ENCODE data around the gene RABL2B. TPM values are rescaled to one million over a fixed set of nuclear protein-coding genes. Genes with fewer than 3 reads are reported as not detected.

RABL2B gene
- total RNA-seq, 3 donors from 2014 or later (not counting 1 experiment from before 2014, with no cell fraction given) = 56.3 to 61.5 (median 58.5) TPM

GRCh38 chr22:50725597-50725996 is 57.8 kb downstream of the RABL2B start:
- 88% methylated on average over 7 of the region's 7 CpGs for WGBS (ENCODE audit: insufficient coverage)
- no peaks in the 10 kb centered on the region for H3K4me1 ChIP-seq (ENCODE audit: control insufficient read depth, insufficient read depth, low read length)
- Mint-ChIP-seq H3K4me3 (no peak overlapping the region), H3K27me3 (ENCODE audit: low read depth in 2 of 2) (no peaks in the 10 kb centered on the region), H3K9me3 (no peaks in the 10 kb centered on the region), H3K36me3 (no peaks in the 10 kb centered on the region), H3K27ac (no peak overlapping the region), H3K4me1 (no peaks in the 10 kb centered on the region)
- no peak for ATAC-seq
- no peak overlapping the region for H3K27ac ChIP-seq (ENCODE audit: low read length)
- no peak for DNase-seq
- H3K4me3 ChIP-seq (ENCODE audit: low read length) = no peak overlapping the region
- TF ChIP-seq, protein P1, sequence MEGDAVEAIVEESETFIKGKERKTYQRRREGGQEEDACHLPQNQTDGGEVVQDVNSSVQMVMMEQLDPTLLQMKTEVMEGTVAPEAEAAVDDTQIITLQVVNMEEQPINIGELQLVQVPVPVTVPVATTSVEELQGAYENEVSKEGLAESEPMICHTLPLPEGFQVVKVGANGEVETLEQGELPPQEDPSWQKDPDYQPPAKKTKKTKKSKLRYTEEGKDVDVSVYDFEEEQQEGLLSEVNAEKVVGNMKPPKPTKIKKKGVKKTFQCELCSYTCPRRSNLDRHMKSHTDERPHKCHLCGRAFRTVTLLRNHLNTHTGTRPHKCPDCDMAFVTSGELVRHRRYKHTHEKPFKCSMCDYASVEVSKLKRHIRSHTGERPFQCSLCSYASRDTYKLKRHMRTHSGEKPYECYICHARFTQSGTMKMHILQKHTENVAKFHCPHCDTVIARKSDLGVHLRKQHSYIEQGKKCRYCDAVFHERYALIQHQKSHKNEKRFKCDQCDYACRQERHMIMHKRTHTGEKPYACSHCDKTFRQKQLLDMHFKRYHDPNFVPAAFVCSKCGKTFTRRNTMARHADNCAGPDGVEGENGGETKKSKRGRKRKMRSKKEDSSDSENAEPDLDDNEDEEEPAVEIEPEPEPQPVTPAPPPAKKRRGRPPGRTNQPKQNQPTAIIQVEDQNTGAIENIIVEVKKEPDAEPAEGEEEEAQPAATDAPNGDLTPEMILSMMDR (IDR thresholded peaks at IDR 0.05) = no peak
- H3K36me3 ChIP-seq (ENCODE audit: control insufficient read depth, insufficient read depth, low read length) = no peaks in the 10 kb centered on the region
- H3K9me3 ChIP-seq (ENCODE audit: control insufficient read depth, insufficient read depth, low read length) = no peaks in the 10 kb centered on the region
- H3K27me3 ChIP-seq (ENCODE audit: control insufficient read depth, insufficient read depth, low read length) = no peaks in the 10 kb centered on the region
- intact Hi-C loops (cut with micrococcal nuclease) = no loop called here

DNA sequence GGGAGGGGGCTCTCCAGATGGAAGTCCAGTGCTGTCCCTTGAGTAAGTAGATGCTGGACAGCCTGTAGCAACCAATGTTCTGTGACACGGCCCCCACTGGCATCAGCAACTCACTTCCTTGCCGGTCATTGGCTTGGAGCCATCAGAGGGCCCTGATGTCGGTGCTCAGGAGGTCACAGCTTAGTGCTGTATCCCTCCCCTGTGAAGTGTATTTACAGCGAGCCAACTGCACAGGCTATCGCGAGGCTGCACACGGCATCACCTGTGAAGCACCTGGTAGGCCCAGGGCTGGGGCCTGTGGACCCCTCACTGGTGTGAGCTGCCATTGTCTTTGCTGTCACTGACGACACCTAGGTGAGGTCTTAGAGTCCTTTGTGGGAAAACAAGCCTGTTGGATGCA is 58.8 kb downstream of the RABL2B start:
- Mint-ChIP-seq H3K36me3 (no peaks in the 10 kb centered on the region), H3K27ac (no peak overlapping the region), H3K4me1 (no peaks in the 10 kb centered on the region), H3K4me3 (no peak overlapping the region), H3K9me3 (no peaks in the 10 kb centered on the region), H3K27me3 (ENCODE audit: low read depth in 2 of 2) (no peaks in the 10 kb centered on the region)
- Histone ChIP-seq H3K27ac (ENCODE audit: low read length) (no peak overlapping the region), H3K36me3 (ENCODE audit: control insufficient read depth, insufficient read depth, low read length) (no peaks in the 10 kb centered on the region), H3K4me1 (ENCODE audit: control insufficient read depth, insufficient read depth, low read length) (no peaks in the 10 kb centered on the region), H3K27me3 (ENCODE audit: control insufficient read depth, insufficient read depth, low read length) (no peaks in the 10 kb centered on the region), H3K4me3 (ENCODE audit: low read length) (no peak overlapping the region), H3K9me3 (ENCODE audit: control insufficient read depth, insufficient read depth, low read length) (no peaks in the 10 kb centered on the region)
- ATAC-seq (no peak), DNase-seq (no peak)
- TF ChIP-seq, protein P1 (IDR thresholded peaks at IDR 0.05) = no peak
- intact Hi-C loops (cut with micrococcal nuclease) = no loop called here
- 93% methylated on average over 8 of the region's 8 CpGs for WGBS (ENCODE audit: insufficient coverage)

- Mint-ChIP-seq H3K27me3 (ENCODE audit: low read depth in 2 of 2) (no peaks in the 10 kb centered on the region), H3K27ac (no peak overlapping the region), H3K4me3 (no peak overlapping the region), H3K9me3 (no peaks in the 10 kb centered on the region), H3K4me1 (no peaks in the 10 kb centered on the region), H3K36me3 (no peaks in the 10 kb centered on the region)
- H3K27ac ChIP-seq (ENCODE audit: low read length) = no peak overlapping the region
- no peaks in the 10 kb centered on the region for H3K27me3 ChIP-seq (ENCODE audit: control insufficient read depth, insufficient read depth, low read length)
- H3K4me1 ChIP-seq (ENCODE audit: control insufficient read depth, insufficient read depth, low read length) = no peaks in the 10 kb centered on the region
- H3K9me3 ChIP-seq (ENCODE audit: control insufficient read depth, insufficient read depth, low read length) = no peaks in the 10 kb centered on the region
- H3K4me3 ChIP-seq (ENCODE audit: low read length) = no peak overlapping the region
- TF ChIP-seq, protein P1 (IDR thresholded peaks at IDR 0.05) = no peak
- WGBS (ENCODE audit: insufficient coverage) = 68% methylated on average over 7 of the region's 7 CpGs
- ATAC-seq (no peak), DNase-seq (no peak)
- no peaks in the 10 kb centered on the region for H3K36me3 ChIP-seq (ENCODE audit: control insufficient read depth, insufficient read depth, low read length)
- intact Hi-C loops (cut with micrococcal nuclease) = no loop called here
Measured at GRCh38 chr22:50723991-50724390, 59.4 kb downstream of the RABL2B start.

DNA sequence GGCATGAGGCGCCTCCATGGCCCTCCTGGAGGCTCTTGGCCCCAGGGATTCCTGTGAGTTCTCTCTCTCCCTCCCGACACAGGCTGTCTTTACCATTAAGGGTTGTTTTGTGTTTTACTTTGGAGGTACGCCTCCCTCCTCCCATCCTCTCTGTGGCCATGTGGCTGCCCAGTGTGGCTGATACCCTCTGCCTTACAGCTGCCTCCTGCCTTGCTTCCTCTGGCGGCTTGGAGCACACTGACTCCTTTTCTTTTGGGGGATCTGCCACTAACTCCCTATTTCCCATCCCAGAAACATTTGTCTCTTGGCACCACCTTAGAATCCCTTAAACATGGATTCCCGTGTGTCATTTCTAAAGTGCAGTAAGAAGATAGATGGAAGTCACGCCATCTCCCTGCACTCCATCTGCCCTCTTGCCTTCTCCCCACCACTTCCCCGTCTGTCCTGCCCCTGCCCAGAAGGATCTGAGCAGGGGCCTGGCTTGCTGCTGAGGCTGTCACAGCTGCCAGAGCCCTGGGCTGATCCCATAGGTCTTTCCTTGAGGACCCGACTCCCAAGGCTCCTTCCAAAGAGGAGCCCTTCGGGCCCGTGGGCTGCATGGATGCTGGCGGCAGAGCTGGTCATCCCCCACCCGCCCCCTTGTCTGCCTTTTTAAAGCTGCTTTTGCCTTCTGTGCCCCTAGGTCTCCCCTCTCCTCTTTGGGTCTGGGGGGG is 60.6 kb downstream of the RABL2B start:
- Histone ChIP-seq H3K4me3 (ENCODE audit: low read length) (no peak overlapping the region), H3K27ac (ENCODE audit: low read length) (no peak overlapping the region), H3K9me3 (ENCODE audit: control insufficient read depth, insufficient read depth, low read length) (no peaks in the 10 kb centered on the region), H3K27me3 (ENCODE audit: control insufficient read depth, insufficient read depth, low read length) (no peaks in the 10 kb centered on the region), H3K36me3 (ENCODE audit: control insufficient read depth, insufficient read depth, low read length) (no peaks in the 10 kb centered on the region), H3K4me1 (ENCODE audit: control insufficient read depth, insufficient read depth, low read length) (no peaks in the 10 kb centered on the region)
- no peak overlapping the region for H3K27ac Mint-ChIP-seq
- H3K27me3 Mint-ChIP-seq (ENCODE audit: low read depth in 2 of 2) = no peaks in the 10 kb centered on the region
- 92% methylated on average over 11 of the region's 12 CpGs for WGBS (ENCODE audit: insufficient coverage)
- ATAC-seq (no peak), DNase-seq (no peak)
- TF ChIP-seq, protein P1 (IDR thresholded peaks at IDR 0.05) = no peak
- no peak overlapping the region for H3K4me3 Mint-ChIP-seq
- no peaks in the 10 kb centered on the region for H3K4me1 Mint-ChIP-seq
- no peaks in the 10 kb centered on the region for H3K9me3 Mint-ChIP-seq
- intact Hi-C loops (cut with micrococcal nuclease) = no loop called here
- H3K36me3 Mint-ChIP-seq = no peaks in the 10 kb centered on the region
